H1 (cell line): ENCODE data around the gene WWC2. TPM values are rescaled to one million over a fixed set of nuclear protein-coding genes. Genes with fewer than 3 reads are reported as not detected.

Experiments
- CBX8 ChIP-seq: fragments of 300-800, 300-1000 bp; sonication (generic); IDR thresholded peaks from 2 replicates; pipeline ENCODE4 v1.7.1; 2016; ENCODE audit warnings: low read depth, low read length, borderline replicate concordance
- CTCF ChIP-seq, 3 experiments: IDR thresholded peaks; 1 replicate in 2 of 3; 2 replicates in 1 of 3; pipeline versions ENCODE4 v1.5.1 to v1.6.1; 2011; ENCODE audit warnings: low read length in 3 of 3, mild to moderate bottlenecking in 3 of 3, inconsistent platforms in 2 of 3, low read depth in 1 of 3, moderate library complexity in 1 of 3; ENCODE audit not compliant: insufficient read depth in 1 of 3; ENCODE audit errors: control extremely low read depth in 1 of 3
- KDM4A ChIP-seq: IDR thresholded peaks from one replicate; pipeline ENCODE4 v1.7.1; 2012; ENCODE audit warnings: low read depth, mild to moderate bottlenecking, moderate library complexity, low read length, inconsistent platforms; ENCODE audit not compliant: severe bottlenecking
- SIRT6 ChIP-seq: IDR thresholded peaks from one replicate; pipeline ENCODE4 v1.7.1; 2012; ENCODE audit warnings: low read length, inconsistent platforms
- TEAD4 ChIP-seq: IDR thresholded peaks from 2 replicates; pipeline ENCODE4 v1.6.1; 2012; ENCODE audit warnings: low read depth, low read length, inconsistent platforms, mixed read lengths
- polyA plus RNA-seq, 7 experiments: library from polyadenylated mRNA; depleted of rRNA in 3 of 7; stranded (reverse) in 5 of 7; unstranded in 2 of 7; fragments of >200 nt in 5 of 7; fragments of 200-250 nt in 2 of 7; gene quantifications; 1 replicate in 5 of 7; 2 replicates in 1 of 7; 4 replicates in 1 of 7; pipeline versions ENCODE4 v1.2.1 to v1.2.3, GENCODE V29; 2011 to 2013; ENCODE audit warnings: missing spikeins in 2 of 7, mixed read lengths in 2 of 7
- total RNA-seq: library from RNA; stranded (reverse); fragmentation: NEBNext Ultra II Directional; extraction: Animal tissue kit (Norgen Biotek cat#: 25700); gene quantifications from 2 replicates; pipeline ENCODE4 v1.2.1, GENCODE V29; 2021

WWC2 gene
- total and polyA plus RNA-seq, 2 of the 8 experiments (the other 6 are each of a cell fraction or from before 2014, with no cell fraction given), result 17.6 to 135 TPM

GRCh38 chr4:183201331-183201730 is 102.3 kb downstream of the WWC2 start (continued):
- TF ChIP-seq KDM4A (no peak), CTCF (IDR thresholded peaks at IDR 0.05; ENCODE audit: control extremely low read depth in 1 of 3, insufficient read depth in 1 of 3, low read depth in 1 of 3, low read length in 3 of 3) (no peak), CBX8 (no peak), TEAD4 (no peak), SIRT6 (no peak)
- TF ChIP-seq, all 59 proteins: peak for 0
